Stimulated activated naive CD4-positive, alpha-beta T cell (primary cell): ENCODE results near the gene SCP2.
A peak's percentile ranks its signal among the peaks of the same experiment; 100 is the strongest.
"Not testable (repeated sequence)": the region's sequence is repeated elsewhere in the genome, so short reads cannot be mapped to it uniquely, and the experiment has no call there.

ENCODE experiments used
- DNase-seq, 6 experiments: peaks; one replicate each; lab custom pipeline; 2025; lab: John Stamatoyannopoulos, UW

Gene SCP2

GRCh38 chr1:52969234-52969633 lies 42.2 kb downstream of the SCP2 start:
- DNase-seq: not testable (repeated sequence)

DNA sequence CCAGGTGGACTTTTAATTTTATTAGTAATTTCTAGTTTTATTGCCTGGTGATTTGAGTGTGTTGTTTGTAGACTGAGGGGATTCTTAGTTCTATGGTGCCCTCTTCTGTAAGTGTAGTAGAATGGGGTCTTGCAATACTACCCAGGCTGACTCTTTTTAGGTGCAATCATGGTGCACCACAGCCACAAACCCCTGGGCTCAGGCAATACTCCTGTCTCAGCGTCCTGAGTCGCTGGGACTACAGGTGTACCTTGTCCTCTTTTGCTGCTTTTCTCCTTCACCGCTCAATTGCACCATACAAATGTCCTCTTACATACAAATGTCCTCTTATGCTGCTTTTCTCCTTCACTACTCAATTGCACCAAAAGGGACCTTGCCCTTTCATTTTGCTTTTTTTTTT lies 43.1 kb downstream of the SCP2 start:
- DNase-seq: peak in 2 of 6 experiments; percentile 3 to 6

GRCh38 chr1:52973841-52974240 lies 46.8 kb downstream of the SCP2 start:
- no peak for DNase-seq

DNA sequence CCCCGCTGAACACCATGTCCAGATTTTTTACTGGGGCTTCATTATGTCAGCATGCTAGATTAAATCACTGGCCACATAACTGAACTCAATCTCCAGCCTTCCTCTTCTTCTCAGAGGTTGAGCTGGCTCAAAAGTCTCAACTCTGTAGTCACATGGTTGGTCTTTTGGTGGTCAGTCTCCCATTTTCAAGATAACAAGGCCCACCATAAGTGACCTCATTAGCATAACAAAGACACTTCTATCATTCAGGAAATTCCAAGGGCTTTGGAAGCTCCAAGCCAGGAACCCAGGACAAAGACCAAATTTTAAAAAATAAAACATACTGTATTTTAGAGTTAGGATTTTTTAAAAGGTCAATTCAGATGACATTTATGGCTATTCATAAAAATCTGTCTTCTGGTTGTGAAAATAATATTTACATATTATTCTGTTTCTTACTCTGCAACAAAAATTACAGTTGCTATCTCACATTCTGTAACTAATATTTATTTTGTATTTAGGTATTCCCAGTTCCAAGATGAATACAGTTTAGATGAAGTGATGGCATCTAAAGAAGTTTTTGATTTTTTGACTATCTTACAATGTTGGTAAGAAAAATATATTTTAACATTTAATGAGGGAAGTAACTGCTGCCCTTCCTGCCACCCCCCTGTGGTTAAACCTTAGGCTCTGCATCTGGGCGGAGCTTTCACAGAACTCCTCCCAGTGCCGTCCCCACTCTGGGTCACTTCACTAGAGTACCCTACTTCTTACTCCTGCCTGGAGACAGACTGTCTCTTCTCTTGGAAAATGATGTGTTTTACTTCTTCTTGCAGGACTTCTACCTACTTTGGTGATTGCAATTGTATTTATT lies 49.3 kb downstream of the SCP2 start:
- DNase-seq: no peak

- DNase-seq: no peak
Measured at GRCh38 chr1:52978045-52978444, 51.0 kb downstream of the SCP2 start.

DNA sequence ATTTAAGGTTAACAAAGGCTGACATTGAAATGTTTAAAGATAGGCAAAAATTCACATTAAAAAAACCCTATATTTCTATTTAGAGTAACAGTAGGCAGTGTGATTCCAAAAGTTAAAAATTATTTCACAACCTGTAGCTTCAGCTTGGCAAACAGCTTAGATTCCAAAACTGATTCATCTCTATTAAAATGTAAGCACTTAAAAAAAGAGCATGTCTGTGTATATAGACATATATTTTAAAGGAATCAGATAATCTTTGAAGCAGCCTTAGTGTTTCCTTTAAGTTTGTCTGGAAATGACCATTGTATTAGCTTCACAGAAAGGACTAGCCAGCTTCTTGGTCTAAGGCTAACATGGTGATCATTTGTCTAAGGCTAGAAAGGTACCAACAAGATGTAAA lies 65.7 kb downstream of the SCP2 start:
- DNase-seq: not testable (repeated sequence)

DNA sequence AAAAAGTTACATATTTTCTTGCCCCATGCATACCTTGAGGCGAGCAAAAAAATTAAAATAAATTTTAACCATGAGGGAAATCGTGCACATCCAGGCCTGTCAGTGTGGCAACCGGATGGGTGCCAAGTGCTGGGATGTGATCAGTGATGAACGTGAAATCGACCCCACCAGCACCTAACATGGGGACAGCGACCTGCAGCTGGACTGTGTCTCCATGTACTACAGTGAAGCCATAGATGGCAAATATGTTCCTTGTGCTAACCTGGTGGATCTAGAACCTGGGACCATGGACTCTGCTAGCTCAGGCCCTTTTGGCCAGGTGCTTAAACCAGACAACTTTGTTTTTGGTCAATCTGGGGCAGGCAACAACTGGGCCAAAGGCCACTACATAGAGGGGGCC lies 67.6 kb downstream of the SCP2 start:
- no peak for DNase-seq

- no peak for DNase-seq
Measured at GRCh38 chr1:52996653-52997052, 69.6 kb downstream of the SCP2 start.

DNA sequence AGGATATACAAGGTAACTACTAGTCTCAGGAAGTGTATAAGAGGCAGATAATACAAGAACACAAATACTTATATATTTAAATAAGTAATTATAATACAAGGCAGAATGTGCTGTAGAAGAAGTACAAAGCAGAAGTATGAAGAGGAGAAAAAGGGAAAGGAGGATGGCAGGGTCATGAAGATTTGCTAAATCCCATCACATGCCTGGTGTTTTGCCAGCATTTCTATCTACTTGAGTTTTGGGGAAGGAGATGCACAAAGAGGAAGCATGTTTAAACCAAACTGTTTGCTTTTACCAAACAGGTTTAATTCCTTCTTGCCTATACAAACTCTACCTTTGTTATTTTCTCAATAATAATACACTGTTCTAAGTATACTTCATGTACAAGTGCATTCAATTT lies 74.1 kb downstream of the SCP2 start:
- no peak for DNase-seq

DNA sequence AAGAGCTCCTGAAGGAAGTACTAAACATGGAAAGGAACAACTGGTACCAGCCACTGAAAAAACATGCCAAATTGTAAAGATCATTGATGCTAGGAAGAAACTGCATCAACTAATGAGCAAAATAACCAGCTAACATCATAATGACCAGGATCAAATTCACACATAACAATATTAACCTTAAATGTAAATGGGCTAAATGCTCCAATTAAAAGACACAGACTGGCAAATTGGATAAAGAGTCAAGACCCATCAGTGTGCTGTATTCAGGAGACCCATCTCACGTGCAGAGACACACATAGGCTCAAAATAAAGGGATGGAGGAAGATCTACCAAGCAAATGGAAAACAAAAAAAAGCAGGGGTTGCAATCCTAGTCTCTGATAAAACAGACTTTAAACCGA lies 79.5 kb downstream of the SCP2 start:
- not testable (repeated sequence) for DNase-seq

- DNase-seq: not testable (repeated sequence)
Measured at GRCh38 chr1:53010247-53010646, 83.2 kb downstream of the SCP2 start.

DNA sequence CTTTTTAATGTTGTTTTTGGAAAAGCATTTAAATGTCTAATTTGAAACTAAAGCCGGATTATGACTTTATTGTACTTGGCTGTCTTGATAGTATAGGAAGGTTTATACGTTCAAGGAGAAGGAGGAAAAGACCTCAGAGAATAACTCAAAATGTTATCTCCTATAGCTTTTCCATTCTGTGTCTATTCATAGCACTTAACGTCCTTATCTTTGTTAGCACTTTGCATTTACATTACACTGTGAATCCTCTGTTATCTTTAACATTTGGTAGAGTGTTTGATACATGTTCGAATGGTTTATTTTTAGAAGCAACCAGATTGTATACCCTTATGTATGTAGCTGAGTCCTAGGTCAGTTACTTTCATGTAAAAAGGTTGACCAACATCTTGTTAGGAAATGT lies 84.1 kb downstream of the SCP2 start:
- DNase-seq: no peak

DNA sequence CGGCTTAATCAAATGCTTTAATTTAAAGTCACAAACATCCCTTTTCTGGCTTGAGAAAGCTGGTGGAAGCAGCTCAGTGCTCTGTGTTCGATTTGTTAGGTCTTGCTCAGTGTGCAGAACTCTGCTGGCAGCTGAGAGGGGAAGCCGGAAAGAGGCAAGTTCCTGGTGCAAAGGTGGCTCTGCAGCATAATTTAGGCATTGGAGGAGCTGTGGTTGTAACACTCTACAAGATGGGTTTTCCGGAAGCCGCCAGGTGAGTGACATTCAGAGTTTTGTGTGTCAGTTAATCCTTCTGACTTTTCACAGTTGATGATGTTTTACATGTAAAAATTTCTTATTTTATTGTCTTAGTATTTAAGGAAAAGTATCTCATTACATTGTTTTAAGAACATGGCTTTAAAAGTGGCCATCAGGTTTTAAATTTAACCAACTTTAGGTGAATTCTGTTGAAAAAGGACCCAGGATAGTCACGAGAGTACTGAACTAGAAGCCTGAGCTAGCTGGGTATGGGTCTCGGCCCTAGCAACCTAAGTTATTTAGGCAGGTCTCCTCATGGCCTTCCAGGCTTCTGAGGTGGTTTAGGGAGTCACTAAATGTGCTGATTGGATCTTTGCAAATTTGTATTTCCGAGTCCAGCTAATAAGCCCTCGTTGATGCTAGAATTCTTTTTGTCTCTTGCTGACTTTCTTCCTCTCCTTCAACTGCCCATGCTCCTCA lies 87.9 kb downstream of the SCP2 start:
- peak; percentile 46 to 87 (median 78) for DNase-seq

- no peak for DNase-seq
Measured at GRCh38 chr1:53015508-53015860, 88.4 kb downstream of the SCP2 start.

GRCh38 chr1:53016705-53017104 lies 89.6 kb downstream of the SCP2 start:
- DNase-seq: no peak

DNA sequence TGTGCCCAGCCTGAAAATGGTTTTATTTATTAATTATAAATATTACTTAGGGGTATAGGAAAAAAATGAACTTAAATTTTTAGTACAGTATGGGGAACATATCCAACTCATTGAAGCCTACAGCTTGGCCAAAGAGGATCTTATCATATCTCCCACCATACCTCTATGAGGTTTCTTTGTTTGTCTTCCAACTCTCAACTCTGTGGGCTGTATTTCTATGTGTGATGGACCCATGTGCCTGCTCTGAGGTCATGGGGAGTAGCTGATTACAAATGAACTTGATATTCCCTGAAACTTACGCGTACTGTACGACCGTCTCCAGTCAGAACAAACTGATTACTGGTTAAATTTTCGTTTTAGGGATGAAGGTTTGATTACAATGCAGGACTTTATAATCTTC lies 93.5 kb downstream of the SCP2 start:
- DNase-seq: no peak

- DNase-seq: no peak
Measured at GRCh38 chr1:53022179-53022578, 95.1 kb downstream of the SCP2 start.

- DNase-seq: no peak
Measured at GRCh38 chr1:53023546-53023945, 96.5 kb downstream of the SCP2 start.

- DNase-seq: no peak
Measured at GRCh38 chr1:53024117-53024516, 97.0 kb downstream of the SCP2 start.

- DNase-seq: no peak
Measured at GRCh38 chr1:53025034-53025768, 98.1 kb downstream of the SCP2 start.

- DNase-seq: no peak
Measured at GRCh38 chr1:53025769-53026112, 98.7 kb downstream of the SCP2 start.

DNA sequence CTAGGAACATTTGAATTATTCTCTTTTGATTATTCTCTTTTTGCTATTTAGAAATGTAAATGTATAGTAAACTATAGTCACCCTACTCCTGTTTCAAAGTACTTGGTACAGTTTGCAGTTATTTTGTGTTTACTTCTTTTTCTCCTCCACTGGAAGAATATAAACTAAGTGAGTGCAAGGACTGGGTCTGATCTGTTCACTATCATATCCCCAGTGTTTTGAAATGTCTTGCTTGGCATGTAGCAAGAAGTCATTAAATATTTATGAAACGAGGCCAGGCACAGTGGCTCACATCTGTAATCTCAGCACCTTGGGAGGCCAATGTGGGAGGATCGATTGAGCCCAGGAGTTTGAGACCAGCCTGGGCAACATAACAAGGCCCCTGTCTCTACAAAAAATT lies 99.2 kb downstream of the SCP2 start:
- no peak for DNase-seq

DNA sequence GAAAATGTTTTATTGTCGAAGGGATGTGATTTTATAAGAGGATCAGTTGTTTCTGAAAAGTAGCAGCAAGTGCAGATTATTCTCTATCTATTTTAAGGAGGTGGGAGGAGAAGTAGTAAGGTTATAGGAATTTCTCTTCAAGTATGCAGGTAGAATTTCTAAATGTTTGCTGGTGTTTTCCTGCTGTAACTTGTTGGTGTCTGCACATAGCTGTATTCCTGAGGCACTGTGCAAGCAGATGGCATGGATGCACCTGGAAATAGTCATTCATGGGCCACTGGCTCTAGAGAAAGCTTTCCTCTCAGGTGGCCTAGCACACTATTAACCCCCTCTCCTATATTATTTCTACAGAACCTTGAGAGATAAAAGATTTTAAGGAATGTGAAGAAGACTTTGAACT lies 104.7 kb downstream of the SCP2 start:
- no peak for DNase-seq
